ENCODE measurements around the gene SCYGR8.

DNA sequence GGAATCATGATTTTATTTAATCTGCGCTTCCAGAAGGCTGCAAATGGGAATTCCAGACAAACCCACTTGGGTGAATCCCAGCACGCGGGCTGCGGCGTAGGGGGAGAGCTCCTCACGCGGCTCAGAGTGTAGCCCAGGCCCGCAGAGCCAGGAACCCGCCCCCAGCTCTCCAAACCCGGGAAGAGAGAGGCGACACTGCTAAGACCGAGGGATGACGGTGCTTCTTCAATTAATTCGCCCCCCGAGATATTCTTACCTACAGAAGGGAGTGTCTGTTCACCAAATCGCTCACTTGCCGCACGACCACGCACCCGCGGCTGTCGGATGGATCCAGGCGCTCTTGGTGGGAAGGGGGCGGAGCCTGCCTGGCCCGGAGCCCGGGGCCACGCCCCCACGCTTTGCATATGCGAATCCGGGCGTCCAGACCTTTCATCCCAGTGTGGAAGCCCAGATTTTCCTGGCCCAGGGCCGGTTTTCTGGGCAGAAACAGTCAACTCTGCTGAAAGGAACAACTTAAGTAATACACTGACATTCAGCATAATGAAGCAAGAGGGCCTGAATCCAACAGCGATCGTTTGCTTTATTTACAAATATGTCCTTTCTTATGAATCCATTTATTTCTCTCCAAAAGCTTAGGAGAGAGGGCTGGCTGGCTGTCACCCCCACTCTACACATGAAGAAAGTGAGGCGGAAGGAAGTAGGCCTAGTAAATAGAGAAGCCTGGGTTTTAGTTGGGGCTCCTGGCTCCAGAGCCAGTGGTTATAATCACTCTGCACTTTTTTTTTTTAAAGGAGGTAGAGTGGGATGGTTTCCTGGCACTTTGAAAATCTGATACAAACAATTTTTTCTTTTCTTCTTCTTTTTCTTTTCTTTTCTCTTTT lies 27.8 kb upstream of the SCYGR8 start, which contains the start of gene SLC19A3:
- TF ChIP-seq, protein P1, sequence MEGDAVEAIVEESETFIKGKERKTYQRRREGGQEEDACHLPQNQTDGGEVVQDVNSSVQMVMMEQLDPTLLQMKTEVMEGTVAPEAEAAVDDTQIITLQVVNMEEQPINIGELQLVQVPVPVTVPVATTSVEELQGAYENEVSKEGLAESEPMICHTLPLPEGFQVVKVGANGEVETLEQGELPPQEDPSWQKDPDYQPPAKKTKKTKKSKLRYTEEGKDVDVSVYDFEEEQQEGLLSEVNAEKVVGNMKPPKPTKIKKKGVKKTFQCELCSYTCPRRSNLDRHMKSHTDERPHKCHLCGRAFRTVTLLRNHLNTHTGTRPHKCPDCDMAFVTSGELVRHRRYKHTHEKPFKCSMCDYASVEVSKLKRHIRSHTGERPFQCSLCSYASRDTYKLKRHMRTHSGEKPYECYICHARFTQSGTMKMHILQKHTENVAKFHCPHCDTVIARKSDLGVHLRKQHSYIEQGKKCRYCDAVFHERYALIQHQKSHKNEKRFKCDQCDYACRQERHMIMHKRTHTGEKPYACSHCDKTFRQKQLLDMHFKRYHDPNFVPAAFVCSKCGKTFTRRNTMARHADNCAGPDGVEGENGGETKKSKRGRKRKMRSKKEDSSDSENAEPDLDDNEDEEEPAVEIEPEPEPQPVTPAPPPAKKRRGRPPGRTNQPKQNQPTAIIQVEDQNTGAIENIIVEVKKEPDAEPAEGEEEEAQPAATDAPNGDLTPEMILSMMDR (IDR thresholded peaks at IDR 0.05; ENCODE audit: borderline replicate concordance, extremely low read depth, low read length, poor library complexity, severe bottlenecking): no peak
- TF ChIP-seq EZH2 (IDR thresholded peaks at IDR 0.05; ENCODE audit: borderline replicate concordance, low read depth, low read length, severe bottlenecking): no peak
